Osteoblast (primary cell): ENCODE measurements around the gene PLCL1. TPM values are rescaled to one million over a fixed set of nuclear protein-coding genes. Genes with fewer than 3 reads are reported as not detected.

ENCODE experiments used
- DNase-seq: peaks from one replicate; pipeline ENCODE4 v3.0.0; 2011; ENCODE audit warnings: low spot score, mixed read lengths; ENCODE audit not compliant: insufficient read length; ENCODE audit errors: missing footprints
- H2AFZ ChIP-seq: 2 replicates; pipeline ENCODE4 v1.6.0; 2011; ENCODE audit warnings: mild to moderate bottlenecking, low read length
- H3K27ac ChIP-seq: 2 replicates; pipeline ENCODE4 v1.5.1; 2011; ENCODE audit warnings: mild to moderate bottlenecking, low read depth, low read length, moderate library complexity
- H3K27me3 ChIP-seq: 2 replicates; pipeline ENCODE4 v1.6.0; 2012; ENCODE audit warnings: mild to moderate bottlenecking, control low read depth, inconsistent platforms, low read length, moderate library complexity; ENCODE audit not compliant: insufficient read depth
- H3K36me3 ChIP-seq: 2 replicates; pipeline ENCODE4 v1.5.1; 2011; ENCODE audit warnings: mild to moderate bottlenecking, low read length, control low read depth, moderate library complexity; ENCODE audit not compliant: insufficient read depth
- H3K4me1 ChIP-seq: 2 replicates; pipeline ENCODE4 v1.5.1; 2011; ENCODE audit warnings: mild to moderate bottlenecking, low read length, control low read depth, moderate library complexity; ENCODE audit not compliant: insufficient read depth
- H3K4me2 ChIP-seq: 2 replicates; pipeline ENCODE4 v1.6.0; 2011; ENCODE audit warnings: mild to moderate bottlenecking, low read length; ENCODE audit not compliant: insufficient read depth
- H3K4me3 ChIP-seq: fragments of 200-600 bp; sonication (generic); 3 replicates; pipeline ENCODE4 v1.5.1; 2012; ENCODE audit warnings: mild to moderate bottlenecking, low read length, inconsistent platforms; ENCODE audit not compliant: insufficient read depth
- H3K79me2 ChIP-seq: 2 replicates; pipeline ENCODE4 v1.6.0; 2012; ENCODE audit warnings: mild to moderate bottlenecking, low read length, control low read depth, inconsistent platforms; ENCODE audit not compliant: insufficient read depth
- H3K9me3 ChIP-seq: 2 replicates; pipeline ENCODE4 v1.5.1; 2011; ENCODE audit warnings: low read depth, low read length, control low read depth
- H4K20me1 ChIP-seq: 2 replicates; pipeline ENCODE4 v1.6.0; 2012; ENCODE audit warnings: mild to moderate bottlenecking, low read length, control low read depth; ENCODE audit not compliant: insufficient read depth
- total RNA-seq: library from RNA; depleted of rRNA; stranded (reverse); fragments of >200 nt; gene quantifications from 2 replicates; pipeline ENCODE4 v1.2.3, GENCODE V29; 2012
- TF ChIP-seq, protein P1 (sequence below): IDR thresholded peaks from 2 replicates; pipeline ENCODE4 v1.5.1; 2011; ENCODE audit warnings: mild to moderate bottlenecking, low read depth, low read length, moderate library complexity; ENCODE audit errors: extremely low read depth

The PLCL1 gene
- total RNA-seq, 1 donor, result 4.0 TPM

DNA sequence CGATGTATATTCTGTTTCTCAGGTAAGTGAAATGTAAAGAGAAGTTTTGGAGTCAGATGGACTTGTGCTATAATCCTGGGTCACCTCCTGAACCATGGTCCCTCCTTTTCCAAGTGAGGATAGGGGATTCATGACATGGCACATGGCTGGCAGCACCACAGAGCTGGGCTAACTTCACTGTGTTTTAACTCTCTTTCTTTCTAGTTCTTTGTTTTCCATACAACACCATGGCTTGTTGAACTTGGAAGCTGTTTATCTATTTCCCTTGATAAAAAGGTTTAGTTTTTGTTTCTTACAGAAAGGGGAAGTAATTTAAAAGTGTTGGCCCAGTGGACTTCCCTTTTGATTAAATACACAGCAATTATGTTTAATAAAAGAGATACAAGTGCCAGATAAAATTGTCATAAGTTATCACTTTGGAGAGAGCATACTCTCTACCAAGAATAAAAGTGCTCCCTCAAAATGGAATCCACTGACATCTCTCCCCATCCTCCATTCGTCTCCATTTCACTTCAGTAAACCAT is 90.4 kb downstream of the PLCL1 start:
- Histone ChIP-seq H2AFZ (no peak overlapping the region), H3K4me2 (no peak overlapping the region), H3K4me1 (peaks cover under 1% of the 10 kb centered on the region), H4K20me1 (no peaks in the 10 kb centered on the region), H3K9me3 (no peaks in the 10 kb centered on the region), H3K79me2 (no peaks in the 10 kb centered on the region), H3K27me3 (no peaks in the 10 kb centered on the region), H3K36me3 (no peaks in the 10 kb centered on the region), H3K4me3 (no peak overlapping the region), H3K27ac (no peak overlapping the region)
- no peak for DNase-seq
- TF ChIP-seq, protein P1, sequence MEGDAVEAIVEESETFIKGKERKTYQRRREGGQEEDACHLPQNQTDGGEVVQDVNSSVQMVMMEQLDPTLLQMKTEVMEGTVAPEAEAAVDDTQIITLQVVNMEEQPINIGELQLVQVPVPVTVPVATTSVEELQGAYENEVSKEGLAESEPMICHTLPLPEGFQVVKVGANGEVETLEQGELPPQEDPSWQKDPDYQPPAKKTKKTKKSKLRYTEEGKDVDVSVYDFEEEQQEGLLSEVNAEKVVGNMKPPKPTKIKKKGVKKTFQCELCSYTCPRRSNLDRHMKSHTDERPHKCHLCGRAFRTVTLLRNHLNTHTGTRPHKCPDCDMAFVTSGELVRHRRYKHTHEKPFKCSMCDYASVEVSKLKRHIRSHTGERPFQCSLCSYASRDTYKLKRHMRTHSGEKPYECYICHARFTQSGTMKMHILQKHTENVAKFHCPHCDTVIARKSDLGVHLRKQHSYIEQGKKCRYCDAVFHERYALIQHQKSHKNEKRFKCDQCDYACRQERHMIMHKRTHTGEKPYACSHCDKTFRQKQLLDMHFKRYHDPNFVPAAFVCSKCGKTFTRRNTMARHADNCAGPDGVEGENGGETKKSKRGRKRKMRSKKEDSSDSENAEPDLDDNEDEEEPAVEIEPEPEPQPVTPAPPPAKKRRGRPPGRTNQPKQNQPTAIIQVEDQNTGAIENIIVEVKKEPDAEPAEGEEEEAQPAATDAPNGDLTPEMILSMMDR, result no peak

DNA sequence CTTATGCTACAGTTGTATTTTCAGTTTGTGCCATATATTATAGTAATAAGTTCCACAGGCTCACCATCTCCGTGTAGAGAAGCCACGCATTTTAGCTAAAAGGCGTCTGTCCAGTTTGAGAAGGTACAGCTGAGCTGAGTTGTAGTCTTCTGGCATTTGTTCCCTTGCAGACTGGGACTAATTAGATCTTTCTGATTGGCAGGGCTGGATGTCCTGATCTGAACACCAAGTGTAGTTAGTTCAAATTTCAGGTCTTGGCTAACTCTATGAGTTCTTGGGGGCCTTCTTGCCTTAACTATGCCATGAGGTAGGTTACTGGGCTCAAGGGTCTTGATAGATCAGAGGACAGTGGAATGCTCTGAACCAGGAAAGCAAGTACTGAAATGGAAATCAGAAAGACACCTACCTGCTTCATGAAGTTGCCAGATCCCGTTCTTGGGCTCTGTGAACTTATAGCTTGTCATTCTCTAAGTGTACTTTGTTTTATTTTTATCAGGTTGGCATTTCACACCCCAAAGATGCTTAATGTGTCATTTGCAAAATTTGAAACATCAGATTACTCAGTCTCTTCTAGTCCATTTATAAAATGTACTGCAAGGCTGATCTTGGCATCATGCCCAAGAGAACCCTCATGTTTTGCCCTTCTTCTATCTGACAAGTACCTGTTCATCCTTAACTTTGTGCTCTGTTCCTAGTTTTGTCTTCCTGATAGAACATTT is 93.7 kb downstream of the PLCL1 start:
- Histone ChIP-seq H3K79me2 (no peaks in the 10 kb centered on the region), H3K4me1 (peaks cover 4% of the 10 kb centered on the region), H4K20me1 (no peaks in the 10 kb centered on the region), H3K9me3 (no peaks in the 10 kb centered on the region), H3K36me3 (no peaks in the 10 kb centered on the region), H2AFZ (no peak overlapping the region), H3K4me3 (no peak overlapping the region), H3K27me3 (no peaks in the 10 kb centered on the region), H3K4me2 (no peak overlapping the region), H3K27ac (no peak overlapping the region)
- DNase-seq, result no peak
- TF ChIP-seq, protein P1, result no peak

DNA sequence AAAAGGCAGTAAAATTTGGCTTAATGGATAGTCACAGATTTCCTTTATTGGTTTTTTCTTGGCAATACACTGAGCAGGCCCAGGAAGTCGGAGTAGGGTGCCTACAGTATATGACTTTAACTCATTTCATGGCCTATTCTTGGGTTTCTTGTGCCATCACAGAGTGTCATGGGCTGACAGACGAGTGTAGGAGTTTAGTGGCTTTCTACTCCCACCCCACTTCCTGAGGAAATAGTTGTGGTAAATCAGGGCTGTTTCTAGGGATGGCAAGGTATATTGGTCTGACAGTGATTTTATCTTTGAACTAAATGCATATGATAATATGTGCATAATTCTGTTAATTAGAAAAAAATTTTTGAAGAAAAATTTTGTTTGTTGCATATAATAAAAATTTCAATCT is 100.1 kb downstream of the PLCL1 start:
- Histone ChIP-seq H3K4me2 (no peak overlapping the region), H3K4me3 (no peak overlapping the region), H3K4me1 (peaks cover 11% of the 10 kb centered on the region), H4K20me1 (no peaks in the 10 kb centered on the region), H3K36me3 (no peaks in the 10 kb centered on the region), H3K27ac (no peak overlapping the region), H2AFZ (no peak overlapping the region), H3K27me3 (no peaks in the 10 kb centered on the region), H3K79me2 (no peaks in the 10 kb centered on the region), H3K9me3 (no peaks in the 10 kb centered on the region)
- no peak for DNase-seq
- TF ChIP-seq, protein P1, result no peak

DNA sequence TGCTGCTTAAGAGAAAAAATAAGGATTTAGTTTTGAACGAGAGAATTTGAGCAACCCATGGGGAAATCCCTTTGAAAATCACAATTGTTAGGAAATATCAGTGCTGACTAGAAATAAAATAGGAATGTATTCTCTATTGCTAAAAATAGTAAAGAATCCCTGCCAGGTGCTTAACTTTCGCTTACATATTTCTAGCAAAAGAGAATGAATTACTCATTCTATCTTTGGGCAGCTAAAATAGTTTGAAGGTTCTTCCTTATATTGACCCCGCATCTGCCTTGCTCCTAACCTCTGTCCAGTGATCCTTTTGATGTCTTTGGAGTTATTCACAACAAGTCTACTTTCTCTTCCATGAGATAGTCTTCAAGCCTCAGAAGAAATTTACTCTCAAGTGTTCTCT is 103.8 kb downstream of the PLCL1 start:
- TF ChIP-seq, protein P1, result no peak
- H3K9me3 ChIP-seq, result no peaks in the 10 kb centered on the region
- H4K20me1 ChIP-seq, result no peaks in the 10 kb centered on the region
- no peaks in the 10 kb centered on the region for H3K27me3 ChIP-seq
- peaks cover 11% of the 10 kb centered on the region for H3K4me1 ChIP-seq
- no peaks in the 10 kb centered on the region for H3K79me2 ChIP-seq
- no peak for DNase-seq
- H3K4me2 ChIP-seq, result no peak overlapping the region
- no peak overlapping the region for H2AFZ ChIP-seq
- H3K36me3 ChIP-seq, result no peaks in the 10 kb centered on the region
- H3K4me3 ChIP-seq, result no peak overlapping the region
- no peak overlapping the region for H3K27ac ChIP-seq
